Measurements from ENCODE around the gene B4GALT3. TPM values are rescaled to one million over a fixed set of nuclear protein-coding genes. Genes with fewer than 3 reads are reported as not detected.
A peak's percentile ranks its signal among the peaks of the same experiment; 100 is the strongest.

The B4GALT3 gene
- total and polyA plus RNA-seq, 11 donors: 13.4 to 40.8 (median 22.4) TPM

GRCh38 chr1:161165742-161166668 is 11.3 kb downstream of the B4GALT3 start, which contains the start of gene PPOX:
TSS of gene PPOX (plus strand) at chr1:161166426. CDS start at chr1:161166848, 422 bp downstream.
- peak within 1 kb of the TSS; percentile 75 to 92 (median 84) for H3K27ac ChIP-seq
- H3K4me3 ChIP-seq: peak within 1 kb of the TSS; percentile 59 to 92 (median 77)
- intact Hi-C loops (cut with DNase I): no loop called here
- TF ChIP-seq CTCF (IDR thresholded peaks at IDR 0.05): peak in 10 of 12 donors; percentile 16 to 57 (median 40)
- peak; percentile 42 to 67 for TF ChIP-seq POLR2A (IDR thresholded peaks at IDR 0.05)
- peaks cover 0 to 35% (median 26%) of the 10 kb centered on the region in 12 donors for H3K4me1 ChIP-seq
- DNase-seq: peak; percentile 96 to 98 (median 97)
- H3K36me3 ChIP-seq: peaks cover 0 to 64% (median 53%) of the 10 kb centered on the region in 9 donors
- H3K9me3 ChIP-seq: no peaks in the 10 kb centered on the region
- peak; percentile 96 to 97 (median 96) for ATAC-seq
- no peaks in the 10 kb centered on the region for H3K27me3 ChIP-seq
- 0 to 1% (median 0%) methylated on average over 39 to 54 of the region's 54 CpGs for WGBS, 4 donors

GRCh38 chr1:161164901-161165610 is 12.3 kb downstream of the B4GALT3 start:
- Histone ChIP-seq H3K36me3 (peaks cover 0 to 59% (median 46%) of the 10 kb centered on the region in 9 donors), H3K4me3 (peak overlapping the region in 11 of 12 donors; percentile 59 to 92 (median 78)), H3K9me3 (no peaks in the 10 kb centered on the region), H3K27me3 (no peaks in the 10 kb centered on the region), H3K4me1 (peaks cover 0 to 44% (median 35%) of the 10 kb centered on the region in 12 donors), H3K27ac (peak overlapping the region; percentile 75 to 92 (median 84))
- TF ChIP-seq CTCF (IDR thresholded peaks at IDR 0.05): no peak
- TF ChIP-seq POLR2A (IDR thresholded peaks at IDR 0.05): no peak
- intact Hi-C loops (cut with DNase I): no loop called here
- WGBS, 4 donors: 56 to 63% (median 58%) methylated on average over 14 of the region's 14 CpGs
- no peak for ATAC-seq
- DNase-seq: no peak

- DNase-seq (no peak), ATAC-seq (no peak)
- H3K27ac ChIP-seq: no peak overlapping the region
- no peak for TF ChIP-seq POLR2A (IDR thresholded peaks at IDR 0.05)
- TF ChIP-seq CTCF (IDR thresholded peaks at IDR 0.05): no peak
- 92 to 95% (median 93%) methylated on average over 5 of the region's 5 CpGs for WGBS, 4 donors
- H3K9me3 ChIP-seq: no peaks in the 10 kb centered on the region
- H3K36me3 ChIP-seq: peaks cover 0 to 47% (median 35%) of the 10 kb centered on the region in 9 donors
- intact Hi-C loops (cut with DNase I): no loop called here
- no peaks in the 10 kb centered on the region for H3K27me3 ChIP-seq
- H3K4me3 ChIP-seq: no peak overlapping the region
- H3K4me1 ChIP-seq: peaks cover 0 to 50% (median 40%) of the 10 kb centered on the region in 12 donors
Measured at GRCh38 chr1:161163793-161164192, 13.5 kb downstream of the B4GALT3 start.

GRCh38 chr1:161162806-161163205 is 14.5 kb downstream of the B4GALT3 start:
- WGBS, 4 donors: 89 to 96% (median 94%) methylated on average over 10 of the region's 10 CpGs
- Histone ChIP-seq H3K27ac (no peak overlapping the region), H3K9me3 (no peaks in the 10 kb centered on the region), H3K4me3 (no peak overlapping the region), H3K27me3 (no peaks in the 10 kb centered on the region), H3K4me1 (peaks cover 0 to 52% (median 43%) of the 10 kb centered on the region in 12 donors), H3K36me3 (peaks cover 0 to 44% (median 32%) of the 10 kb centered on the region in 9 donors)
- intact Hi-C loops (cut with DNase I): no loop called here
- ATAC-seq (no peak), DNase-seq (no peak)
- TF ChIP-seq CTCF (IDR thresholded peaks at IDR 0.05): no peak
- TF ChIP-seq POLR2A (IDR thresholded peaks at IDR 0.05): no peak

Data from heart left ventricle (tissue), 16 donors.